Measurements from ENCODE around the gene FCN3.
"Not testable (repeated sequence)": the region's sequence is repeated elsewhere in the genome, so short reads cannot be mapped to it uniquely, and the experiment has no call there.

FCN3 gene

GRCh38 chr1:27398405-27399149 is 24.0 kb upstream of the FCN3 start:
- no peak for DNase-seq

DNA sequence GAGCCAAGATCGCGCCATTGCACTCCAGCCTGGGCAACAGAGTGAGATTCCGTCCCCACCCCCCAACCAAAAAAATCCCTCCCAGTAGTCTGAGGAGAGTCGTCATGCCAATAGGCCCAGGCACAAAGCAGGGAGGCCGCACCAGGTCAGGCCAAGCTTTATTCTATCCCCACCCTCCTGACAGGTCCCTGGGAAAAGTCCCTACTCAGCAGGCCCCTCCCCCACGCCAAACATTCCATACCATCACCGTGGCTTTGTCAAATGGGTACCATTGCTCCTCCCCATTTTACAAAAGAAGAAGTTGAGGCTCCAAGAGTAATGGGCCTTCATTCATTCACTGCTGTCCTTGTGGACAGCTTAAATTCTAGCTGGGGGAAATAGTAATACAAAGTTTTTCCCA is 23.1 kb upstream of the FCN3 start:
- no peak for DNase-seq

DNA sequence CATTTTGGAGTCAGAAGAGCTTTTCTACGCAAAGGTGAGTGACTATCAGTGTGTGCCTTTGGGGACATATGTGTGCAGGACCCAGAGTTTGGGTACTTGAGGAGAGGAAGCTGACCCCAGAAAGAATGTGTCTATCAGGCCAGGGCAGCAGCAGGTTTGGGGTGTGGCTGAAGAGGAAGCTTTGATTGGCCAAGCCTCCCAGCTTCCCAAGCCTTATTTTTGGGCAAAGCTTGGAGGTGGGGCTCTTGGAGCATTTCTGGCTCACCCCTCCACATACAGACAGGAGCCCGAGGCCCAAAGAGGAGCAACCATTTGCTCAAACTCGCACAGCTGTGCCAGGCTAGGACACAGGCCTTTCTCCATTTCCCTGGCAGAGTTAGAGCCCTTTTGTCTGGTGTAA is 22.5 kb upstream of the FCN3 start:
- no peak for DNase-seq

DNA sequence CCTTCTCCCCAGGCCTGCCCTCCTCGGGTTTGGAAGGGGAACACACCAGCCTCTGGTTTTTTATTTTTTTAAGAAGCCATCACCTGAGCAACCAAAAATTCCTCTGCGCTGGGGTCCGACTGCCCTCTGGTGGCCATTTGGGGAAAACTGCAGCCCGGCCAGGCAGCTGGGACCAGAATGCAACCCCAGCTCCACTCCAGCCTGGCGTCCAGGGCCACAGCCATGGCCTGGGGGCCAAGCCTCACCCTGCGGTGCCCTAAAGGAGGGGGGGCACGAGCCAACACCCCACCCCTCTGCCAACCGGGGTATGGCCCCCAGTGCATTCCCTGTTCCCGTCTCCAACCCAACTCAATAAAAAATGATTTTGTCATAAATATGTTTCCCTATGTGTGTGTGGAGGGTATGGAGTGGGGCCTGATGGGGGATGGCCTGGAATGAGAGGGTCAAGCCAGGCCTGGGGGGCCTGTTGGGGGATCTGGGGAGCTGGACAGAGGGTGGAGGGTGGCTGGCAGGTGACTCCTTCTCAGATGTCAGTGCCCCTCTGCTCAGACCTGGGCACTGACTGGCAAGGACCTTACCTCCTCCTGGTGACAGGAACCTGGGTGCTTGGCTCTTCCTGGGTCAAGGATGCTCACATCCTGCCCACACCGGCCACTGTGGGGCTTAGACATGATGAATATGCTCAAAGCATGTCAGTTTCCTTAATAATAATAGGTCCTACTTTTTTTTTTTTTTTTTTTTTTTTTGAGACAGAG is 21.0 kb upstream of the FCN3 start:
- peak; percentile 80 for DNase-seq

- DNase-seq, result no peak
Measured at GRCh38 chr1:27394925-27395324, 20.3 kb upstream of the FCN3 start.

DNA sequence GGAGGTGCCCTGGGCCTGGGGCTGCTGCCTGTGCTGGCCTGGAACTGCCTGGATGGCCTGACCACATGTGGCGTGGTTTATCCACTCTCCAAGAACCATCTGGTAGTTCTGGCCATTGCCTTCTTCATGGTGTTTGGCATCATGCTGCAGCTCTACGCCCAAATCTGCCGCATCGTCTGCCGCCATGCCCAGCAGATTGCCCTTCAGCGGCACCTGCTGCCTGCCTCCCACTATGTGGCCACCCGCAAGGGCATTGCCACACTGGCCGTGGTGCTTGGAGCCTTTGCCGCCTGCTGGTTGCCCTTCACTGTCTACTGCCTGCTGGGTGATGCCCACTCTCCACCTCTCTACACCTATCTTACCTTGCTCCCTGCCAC is 19.6 kb upstream of the FCN3 start:
- no peak for DNase-seq

DNA sequence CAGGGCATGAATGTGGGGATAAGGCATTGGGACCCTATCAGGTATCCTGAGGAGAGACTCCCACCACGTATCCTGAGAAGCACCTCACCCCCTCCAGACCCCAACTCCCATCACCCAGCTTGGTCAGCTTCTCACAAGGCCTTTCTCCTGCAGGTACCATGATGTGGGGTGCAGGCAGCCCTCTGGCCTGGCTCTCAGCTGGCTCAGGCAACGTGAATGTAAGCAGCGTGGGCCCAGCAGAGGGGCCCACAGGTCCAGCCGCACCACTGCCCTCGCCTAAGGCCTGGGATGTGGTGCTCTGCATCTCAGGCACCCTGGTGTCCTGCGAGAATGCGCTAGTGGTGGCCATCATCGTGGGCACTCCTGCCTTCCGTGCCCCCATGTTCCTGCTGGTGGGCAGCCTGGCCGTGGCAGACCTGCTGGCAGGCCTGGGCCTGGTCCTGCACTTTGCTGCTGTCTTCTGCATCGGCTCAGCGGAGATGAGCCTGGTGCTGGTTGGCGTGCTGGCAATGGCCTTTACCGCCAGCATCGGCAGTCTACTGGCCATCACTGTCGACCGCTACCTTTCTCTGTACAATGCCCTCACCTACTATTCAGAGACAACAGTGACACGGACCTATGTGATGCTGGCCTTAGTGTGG is 19.1 kb upstream of the FCN3 start:
- DNase-seq, result no peak

GRCh38 chr1:27392778-27393635 is 18.4 kb upstream of the FCN3 start:
- DNase-seq, result peak; percentile 24

GRCh38 chr1:27392096-27392777 is 17.6 kb upstream of the FCN3 start, which contains the start of gene GPR3:
Gene GPR3 (plus strand): TSS chr1:27392622. CDS start chr1:27393799, 1,177 bp downstream.
- DNase-seq, result peak; percentile 95

GRCh38 chr1:27391511-27392095 is 17.0 kb upstream of the FCN3 start:
- DNase-seq, result peak; percentile 38

DNA sequence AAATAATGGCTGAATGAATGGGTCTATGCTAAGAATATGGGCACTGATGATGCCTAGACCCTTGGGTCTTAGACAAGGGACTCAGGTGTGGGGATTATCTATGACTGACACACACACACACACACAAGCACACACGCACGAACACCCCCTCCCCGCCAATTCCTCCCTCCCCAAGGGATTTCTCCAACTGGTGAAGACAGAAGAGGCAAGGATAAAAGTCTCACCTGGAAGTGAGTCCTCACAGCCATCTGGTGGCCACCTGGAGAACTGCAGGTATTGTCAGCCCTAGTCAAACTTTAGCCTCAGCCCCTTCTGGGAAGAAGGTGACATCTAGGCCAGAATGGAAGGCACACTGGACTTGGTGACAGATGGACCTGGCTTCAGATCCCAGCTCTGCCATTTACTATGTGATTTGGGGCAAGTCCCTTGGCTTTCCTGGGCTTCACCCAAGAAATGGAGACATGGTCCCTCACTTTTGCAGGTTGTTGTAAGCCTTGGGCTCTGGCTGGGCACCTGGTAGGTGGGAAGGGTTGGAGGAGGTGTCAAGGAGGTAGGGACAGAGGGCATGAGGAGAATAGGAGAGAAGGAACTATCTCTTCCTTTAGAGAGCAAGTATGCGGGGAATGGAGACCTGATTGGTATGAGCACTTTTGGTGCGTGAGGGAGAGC is 13.8 kb upstream of the FCN3 start:
- peak; percentile 80 for DNase-seq

GRCh38 chr1:27384797-27385196 is 10.2 kb upstream of the FCN3 start:
- not testable (repeated sequence) for DNase-seq

GRCh38 chr1:27383661-27384060 is 9.0 kb upstream of the FCN3 start:
- no peak for DNase-seq

GRCh38 chr1:27383039-27383605 is 8.5 kb upstream of the FCN3 start, which contains the start of gene CD164L2:
Gene CD164L2 (minus strand): TSS chr1:27383333. CDS start chr1:27383239, 94 bp downstream.
- peak; percentile 44 for DNase-seq

DNA sequence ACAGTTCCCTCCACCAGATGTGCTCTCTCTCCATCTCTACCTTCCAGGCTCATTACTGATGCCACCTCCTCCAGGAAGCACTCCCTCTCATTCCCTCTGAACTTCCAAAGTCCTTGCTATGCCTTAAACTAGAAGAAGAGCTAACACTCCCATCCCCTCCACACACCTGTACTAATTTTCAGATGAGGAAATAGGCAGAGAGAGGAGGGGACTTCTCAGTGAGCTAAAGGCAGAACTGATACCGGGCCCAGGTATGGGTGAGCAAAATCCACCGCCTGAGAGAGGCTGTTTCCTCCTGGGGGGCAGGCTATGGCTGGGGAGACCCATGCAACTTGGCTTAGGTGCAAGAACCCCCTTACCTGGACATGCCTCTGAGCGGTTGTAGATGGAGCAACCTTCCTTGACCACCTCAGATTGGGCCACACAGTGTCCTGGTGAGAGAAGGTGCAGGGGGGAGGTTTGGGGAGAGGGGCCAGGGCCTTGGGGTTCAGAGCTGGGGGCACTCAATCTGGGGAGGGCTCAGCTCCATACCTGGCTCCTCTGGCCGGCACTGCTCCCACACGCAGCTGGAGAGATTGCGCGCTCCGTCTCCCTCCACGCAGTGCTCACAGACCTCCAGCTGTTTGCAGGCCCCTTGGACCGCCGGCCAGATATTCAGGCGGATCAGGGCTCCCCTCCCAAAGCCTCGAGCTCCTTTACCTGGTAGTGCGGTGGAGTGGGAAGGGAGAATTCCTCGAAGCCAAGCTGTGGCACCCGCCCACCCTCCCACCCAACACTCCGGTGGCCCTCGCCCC is 7.5 kb upstream of the FCN3 start:
- no peak for DNase-seq

GRCh38 chr1:27380766-27381733 is 6.4 kb upstream of the FCN3 start:
- no peak for DNase-seq

DNA sequence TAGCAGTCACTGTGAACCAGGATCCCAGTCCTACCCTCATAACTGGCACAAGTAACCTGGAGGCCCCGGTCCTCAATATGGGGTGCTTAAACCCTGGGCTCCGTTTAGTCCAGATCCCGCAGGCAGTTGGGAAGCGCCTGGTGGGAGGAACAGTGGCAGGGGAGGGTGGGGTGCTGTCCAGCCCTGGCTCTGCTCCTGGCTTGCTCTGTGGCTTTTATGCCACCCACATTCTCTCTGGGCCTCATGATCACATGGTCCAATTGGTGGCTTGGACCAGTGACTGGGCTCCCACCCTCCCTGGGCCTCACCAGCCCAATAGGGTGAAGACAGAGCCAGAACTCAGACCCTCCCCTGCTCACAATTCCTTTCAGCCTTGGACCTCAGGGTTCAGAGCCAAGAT is 5.6 kb upstream of the FCN3 start:
- no peak for DNase-seq

- DNase-seq, result no peak
Measured at GRCh38 chr1:27379564-27380122, 5.0 kb upstream of the FCN3 start.
